Measurements from ENCODE around the gene PLD4. TPM values are rescaled to one million over a fixed set of nuclear protein-coding genes. Genes with fewer than 3 reads are reported as not detected.
A peak's percentile ranks its signal among the peaks of the same experiment; 100 is the strongest.

Gene PLD4
- total and polyA plus RNA-seq, 9 of the 15 experiments (the other 6 are each of a cell fraction or from before 2014, with no cell fraction given) = 0.18 to 0.24 TPM; not detected in 7

DNA sequence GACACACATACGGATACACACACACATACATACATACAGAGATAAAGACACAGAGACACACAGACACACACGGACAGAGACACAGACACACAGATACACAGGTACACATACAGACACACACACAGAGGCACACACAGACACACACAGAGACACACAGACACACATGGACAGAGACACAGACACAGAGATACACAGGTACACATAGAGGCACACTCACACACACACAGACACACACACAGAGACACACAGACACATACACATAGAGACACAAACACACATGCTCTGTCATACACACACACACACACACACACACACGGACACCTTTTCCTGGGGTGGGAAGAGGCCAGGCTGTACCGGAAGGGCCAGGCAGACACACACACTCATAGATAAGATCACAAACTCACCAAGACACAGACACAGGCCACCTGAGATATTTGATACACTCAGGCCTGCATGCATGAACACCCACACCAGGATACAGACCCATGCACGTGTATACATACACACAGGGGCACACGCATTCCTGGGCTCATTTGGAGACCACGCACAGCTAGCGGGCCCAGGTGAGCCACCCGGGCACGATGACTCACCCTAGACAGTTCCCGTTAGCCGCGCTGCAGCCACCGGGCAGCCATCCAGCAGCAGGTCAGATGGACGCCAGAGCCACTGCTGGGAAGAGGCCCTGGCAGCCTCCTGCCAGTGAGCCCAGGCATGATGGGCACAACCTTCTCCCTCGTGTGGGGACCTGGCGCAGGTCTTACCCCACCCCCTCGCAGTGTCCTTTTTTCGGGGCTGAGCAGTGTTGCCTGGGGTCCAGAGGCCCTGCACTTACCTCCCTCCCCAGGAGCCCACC lies 55.3 kb downstream of the PLD4 start (continued):
- peak; percentile 37; the same call in 1 of the 2 replicates for TF ChIP-seq SMARCE1 (IDR thresholded peaks at IDR 0.05)
- TF ChIP-seq, protein P1, sequence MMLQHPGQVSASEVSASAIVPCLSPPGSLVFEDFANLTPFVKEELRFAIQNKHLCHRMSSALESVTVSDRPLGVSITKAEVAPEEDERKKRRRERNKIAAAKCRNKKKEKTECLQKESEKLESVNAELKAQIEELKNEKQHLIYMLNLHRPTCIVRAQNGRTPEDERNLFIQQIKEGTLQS (IDR thresholded peaks at IDR 0.05) = peak; percentile 74
- TF ChIP-seq, protein P1 (CRISPR knock-in tag; conservative IDR thresholded peaks at IDR 0.05) = no peak
- no peak for TF ChIP-seq NFE2L1 (tag; IDR thresholded peaks at IDR 0.05; ENCODE audit: borderline replicate concordance, low read depth)
- no peak for TF ChIP-seq SMAD4 (CRISPR knock-in tag; conservative IDR thresholded peaks at IDR 0.05)
- TF ChIP-seq, protein P2, sequence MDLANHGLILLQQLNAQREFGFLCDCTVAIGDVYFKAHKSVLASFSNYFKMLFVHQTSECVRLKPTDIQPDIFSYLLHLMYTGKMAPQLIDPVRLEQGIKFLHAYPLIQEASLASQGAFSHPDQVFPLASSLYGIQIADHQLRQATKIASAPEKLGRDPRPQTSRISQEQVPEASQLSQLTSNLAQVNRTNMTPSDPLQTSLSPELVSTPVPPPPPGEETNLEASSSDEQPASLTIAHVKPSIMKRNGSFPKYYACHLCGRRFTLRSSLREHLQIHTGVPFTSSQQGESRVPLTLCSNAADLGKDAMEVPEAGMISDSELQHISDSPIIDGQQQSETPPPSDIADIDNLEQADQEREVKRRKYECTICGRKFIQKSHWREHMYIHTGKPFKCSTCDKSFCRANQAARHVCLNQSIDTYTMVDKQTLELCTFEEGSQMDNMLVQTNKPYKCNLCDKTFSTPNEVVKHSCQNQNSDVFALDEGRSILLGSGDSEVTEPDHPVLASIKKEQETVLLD (IDR thresholded peaks at IDR 0.05) = 0 out of 2 replicates have a peak, but pooled peaks have one; percentile 23
- no peak for TF ChIP-seq MAFF (IDR thresholded peaks at IDR 0.05; ENCODE audit: low read length)
- peak; percentile 76 for TF ChIP-seq FOSL1 (tag; conservative IDR thresholded peaks at IDR 0.05)
- TF ChIP-seq LARP7 (IDR thresholded peaks at IDR 0.05) = peak; percentile 67; the same call in 1 of the 2 replicates
- peak; percentile 69 for TF ChIP-seq DPF2 (IDR thresholded peaks at IDR 0.05)
- TF ChIP-seq PHF21A (IDR thresholded peaks at IDR 0.05; ENCODE audit: borderline replicate concordance, low read depth) = no peak
- 0 out of 2 replicates have a peak, but pooled peaks have one; percentile 27 for TF ChIP-seq JUND (IDR thresholded peaks at IDR 0.05; ENCODE audit: borderline replicate concordance, low read depth, low read length)
- TF ChIP-seq JUND (tag; IDR thresholded peaks at IDR 0.05; ENCODE audit: borderline replicate concordance, low read depth, low read length) = peak; percentile 36; the same call in 2 of the 3 replicates
- TF ChIP-seq POLR2G (IDR thresholded peaks at IDR 0.05; ENCODE audit: low read depth, low read length) = no peak
- TF ChIP-seq BCOR (IDR thresholded peaks at IDR 0.05) = 0 out of 2 replicates have a peak, but pooled peaks have one; percentile 20
- peak; percentile 51; the same call in 1 of the 2 replicates for TF ChIP-seq HLTF (IDR thresholded peaks at IDR 0.05)
- TF ChIP-seq, protein P3, sequence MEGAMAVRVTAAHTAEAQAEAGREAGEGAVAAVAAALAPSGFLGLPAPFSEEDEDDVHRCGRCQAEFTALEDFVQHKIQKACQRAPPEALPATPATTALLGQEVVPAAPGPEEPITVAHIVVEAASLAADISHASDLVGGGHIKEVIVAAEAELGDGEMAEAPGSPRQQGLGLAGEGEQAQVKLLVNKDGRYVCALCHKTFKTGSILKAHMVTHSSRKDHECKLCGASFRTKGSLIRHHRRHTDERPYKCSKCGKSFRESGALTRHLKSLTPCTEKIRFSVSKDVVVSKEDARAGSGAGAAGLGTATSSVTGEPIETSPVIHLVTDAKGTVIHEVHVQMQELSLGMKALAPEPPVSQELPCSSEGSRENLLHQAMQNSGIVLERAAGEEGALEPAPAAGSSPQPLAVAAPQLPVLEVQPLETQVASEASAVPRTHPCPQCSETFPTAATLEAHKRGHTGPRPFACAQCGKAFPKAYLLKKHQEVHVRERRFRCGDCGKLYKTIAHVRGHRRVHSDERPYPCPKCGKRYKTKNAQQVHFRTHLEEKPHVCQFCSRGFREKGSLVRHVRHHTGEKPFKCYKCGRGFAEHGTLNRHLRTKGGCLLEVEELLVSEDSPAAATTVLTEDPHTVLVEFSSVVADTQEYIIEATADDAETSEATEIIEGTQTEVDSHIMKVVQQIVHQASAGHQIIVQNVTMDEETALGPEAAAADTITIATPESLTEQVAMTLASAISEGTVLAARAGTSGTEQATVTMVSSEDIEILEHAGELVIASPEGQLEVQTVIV (CRISPR knock-in tag; IDR thresholded peaks at IDR 0.05; ENCODE audit: borderline replicate concordance) = no peak
- peak; percentile 31 for TF ChIP-seq ARHGAP35 (IDR thresholded peaks at IDR 0.05; ENCODE audit: partially characterized antibody)
- no peak for TF ChIP-seq SIN3B (IDR thresholded peaks at IDR 0.05; ENCODE audit: low read depth)
- TF ChIP-seq ZEB2 (IDR thresholded peaks at IDR 0.05) = peak; percentile 58; the same call in 1 of the 2 replicates
- no peak for TF ChIP-seq SRSF1 (IDR thresholded peaks at IDR 0.05; ENCODE audit: low read depth, low read length)
- peak in 1 of 2 experiments; percentile 36; a peak in 2 of 4 replicates for TF ChIP-seq HDAC1 (IDR thresholded peaks at IDR 0.05)
- no peak for TF ChIP-seq ZNF431 (CRISPR knock-in tag; IDR thresholded peaks at IDR 0.05)
- TF ChIP-seq, protein P4, sequence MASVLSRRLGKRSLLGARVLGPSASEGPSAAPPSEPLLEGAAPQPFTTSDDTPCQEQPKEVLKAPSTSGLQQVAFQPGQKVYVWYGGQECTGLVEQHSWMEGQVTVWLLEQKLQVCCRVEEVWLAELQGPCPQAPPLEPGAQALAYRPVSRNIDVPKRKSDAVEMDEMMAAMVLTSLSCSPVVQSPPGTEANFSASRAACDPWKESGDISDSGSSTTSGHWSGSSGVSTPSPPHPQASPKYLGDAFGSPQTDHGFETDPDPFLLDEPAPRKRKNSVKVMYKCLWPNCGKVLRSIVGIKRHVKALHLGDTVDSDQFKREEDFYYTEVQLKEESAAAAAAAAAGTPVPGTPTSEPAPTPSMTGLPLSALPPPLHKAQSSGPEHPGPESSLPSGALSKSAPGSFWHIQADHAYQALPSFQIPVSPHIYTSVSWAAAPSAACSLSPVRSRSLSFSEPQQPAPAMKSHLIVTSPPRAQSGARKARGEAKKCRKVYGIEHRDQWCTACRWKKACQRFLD (CRISPR knock-in tag; IDR thresholded peaks at IDR 0.05) = no peak
